Kidney capillary endothelial cell (primary cell): ENCODE measurements around the gene PCGF1.
"Not testable (repeated sequence)": the region's sequence is repeated elsewhere in the genome, so short reads cannot be mapped to it uniquely, and the experiment has no call there.

Experiments used
- DNase-seq: peaks from one replicate; pipeline ENCODE4 v3.0.0-alpha.2; 2018; ENCODE audit warnings: low spot score

PCGF1 gene

DNA sequence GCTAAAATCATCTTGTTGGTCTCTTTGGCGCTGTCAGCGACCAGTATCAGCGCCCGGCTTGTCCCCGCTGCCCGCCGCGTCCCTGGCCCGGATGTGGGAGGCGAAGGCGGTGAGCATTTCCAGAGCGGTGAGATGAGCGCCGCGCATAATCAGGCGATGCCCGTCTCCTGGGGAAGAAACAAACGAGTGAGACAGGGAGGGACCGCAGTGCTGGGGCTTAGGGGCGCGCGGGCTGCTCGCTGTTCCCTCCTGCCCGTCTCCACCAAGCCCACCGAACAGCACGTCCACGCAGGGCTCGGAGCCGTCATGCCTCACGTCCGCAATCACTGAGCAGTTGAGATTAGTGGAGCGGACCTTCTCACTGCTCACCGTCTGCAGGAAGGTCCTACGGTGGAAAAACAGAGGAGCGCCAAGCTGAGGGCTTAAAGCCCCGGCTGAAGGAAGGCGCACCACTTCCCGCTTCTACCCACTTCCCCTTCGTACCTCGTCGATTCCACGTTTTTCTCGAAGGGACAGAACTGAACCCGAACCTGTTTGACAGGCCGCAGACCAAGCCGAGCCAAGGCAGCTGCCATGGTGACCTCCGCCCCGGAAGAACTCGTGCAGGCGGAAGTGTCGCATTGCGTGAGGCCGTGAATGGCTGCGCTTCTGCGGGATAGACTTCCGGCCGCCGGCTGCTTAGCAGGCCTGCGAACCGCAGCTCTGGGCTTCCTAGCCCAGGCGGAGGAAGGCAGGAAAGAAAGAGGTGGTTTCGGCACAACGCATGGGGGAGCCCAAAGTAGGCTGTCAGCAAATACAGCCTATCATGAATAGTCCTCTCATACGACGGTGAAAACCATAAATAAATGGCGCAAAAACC lies 35.2 kb downstream of the PCGF1 start, which contains the start of gene MRPL53:
Gene MRPL53 (minus strand): TSS at position 595 of the 859 bp plus-strand sequence. CDS start 20 bp downstream, at position 575.
- peak; percentile 91 for DNase-seq

- DNase-seq: no peak
These were observed 36.0 kb downstream of the PCGF1 start for GRCh38 chr2:74471332-74472065.

DNA sequence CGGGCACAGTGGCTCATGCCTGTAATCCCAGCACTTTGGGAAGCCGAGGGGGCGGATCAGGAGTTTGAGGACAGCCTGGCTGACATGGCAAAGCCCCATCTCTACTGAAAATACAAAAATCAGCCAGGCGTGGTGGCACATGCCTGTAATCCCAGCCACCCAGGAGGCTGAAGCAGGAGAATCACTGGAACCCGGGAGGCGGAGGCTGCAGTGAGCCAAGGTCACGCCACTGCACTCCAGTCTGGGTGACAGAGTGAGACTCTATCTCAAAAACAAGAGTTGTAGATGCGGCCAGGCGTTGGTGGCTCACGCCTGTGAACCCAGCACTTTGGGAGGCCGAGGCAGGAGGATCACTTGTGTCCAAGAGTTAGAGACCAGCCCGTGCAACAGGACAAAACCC lies 36.8 kb downstream of the PCGF1 start:
- DNase-seq: not testable (repeated sequence)

DNA sequence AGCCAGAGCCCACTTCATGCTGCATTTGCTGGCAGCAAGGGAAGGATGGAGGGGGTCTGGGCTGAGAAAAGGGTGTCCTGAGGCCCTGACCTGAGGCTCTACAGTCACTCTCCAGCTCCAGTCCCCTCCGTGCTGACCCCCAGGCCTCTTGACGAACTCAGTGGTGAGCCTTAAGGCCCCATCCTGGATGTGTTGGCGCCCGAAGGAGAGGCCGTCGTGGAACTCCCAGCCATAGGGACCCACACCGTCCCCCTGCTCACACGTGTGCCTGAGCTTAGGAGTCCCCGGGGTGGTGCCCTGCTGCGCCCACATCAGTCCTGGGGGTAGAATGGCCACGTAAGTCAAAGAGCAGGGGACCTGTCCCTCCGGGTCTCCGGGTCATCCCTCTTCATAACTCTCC lies 43.1 kb downstream of the PCGF1 start:
- no peak for DNase-seq

- no peak for DNase-seq
These were observed 44.7 kb downstream of the PCGF1 start for GRCh38 chr2:74462786-74463105.

DNA sequence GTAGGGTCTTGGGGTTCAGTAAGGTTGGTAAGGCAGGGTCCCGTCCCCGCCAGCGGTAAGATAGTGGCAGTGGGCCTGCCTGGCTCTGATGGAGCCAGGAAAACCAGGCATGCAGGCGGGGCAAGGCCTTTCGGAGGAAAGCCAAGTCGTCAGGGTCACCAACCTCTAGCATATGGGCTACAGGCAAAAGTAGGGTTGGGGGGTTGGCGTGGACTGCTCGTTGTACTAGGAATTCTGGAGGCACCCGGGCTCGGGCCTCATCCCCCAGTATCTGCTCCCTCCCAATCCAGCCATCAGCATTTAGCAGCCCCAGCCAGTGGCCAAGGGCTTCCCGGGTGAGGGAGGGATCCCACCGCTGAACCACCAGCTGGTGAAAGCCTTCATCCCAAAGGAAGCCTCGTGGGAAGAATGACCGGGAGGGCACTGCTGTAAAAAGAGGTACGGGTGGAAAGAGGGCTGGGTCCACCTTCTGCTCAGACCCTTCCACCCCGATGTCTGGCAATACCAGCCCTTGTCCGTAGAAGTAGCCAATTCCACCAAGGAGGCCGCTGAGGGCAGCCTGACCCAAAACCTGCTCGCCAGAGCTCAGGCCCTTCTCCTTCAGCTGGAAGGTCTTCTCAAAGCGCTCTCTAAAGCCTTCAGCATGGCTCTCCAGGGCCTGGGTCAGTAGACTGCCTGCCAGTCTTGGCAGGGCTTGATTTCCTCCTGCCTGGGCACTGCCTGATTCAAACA lies 45.3 kb downstream of the PCGF1 start:
- no peak for DNase-seq

DNA sequence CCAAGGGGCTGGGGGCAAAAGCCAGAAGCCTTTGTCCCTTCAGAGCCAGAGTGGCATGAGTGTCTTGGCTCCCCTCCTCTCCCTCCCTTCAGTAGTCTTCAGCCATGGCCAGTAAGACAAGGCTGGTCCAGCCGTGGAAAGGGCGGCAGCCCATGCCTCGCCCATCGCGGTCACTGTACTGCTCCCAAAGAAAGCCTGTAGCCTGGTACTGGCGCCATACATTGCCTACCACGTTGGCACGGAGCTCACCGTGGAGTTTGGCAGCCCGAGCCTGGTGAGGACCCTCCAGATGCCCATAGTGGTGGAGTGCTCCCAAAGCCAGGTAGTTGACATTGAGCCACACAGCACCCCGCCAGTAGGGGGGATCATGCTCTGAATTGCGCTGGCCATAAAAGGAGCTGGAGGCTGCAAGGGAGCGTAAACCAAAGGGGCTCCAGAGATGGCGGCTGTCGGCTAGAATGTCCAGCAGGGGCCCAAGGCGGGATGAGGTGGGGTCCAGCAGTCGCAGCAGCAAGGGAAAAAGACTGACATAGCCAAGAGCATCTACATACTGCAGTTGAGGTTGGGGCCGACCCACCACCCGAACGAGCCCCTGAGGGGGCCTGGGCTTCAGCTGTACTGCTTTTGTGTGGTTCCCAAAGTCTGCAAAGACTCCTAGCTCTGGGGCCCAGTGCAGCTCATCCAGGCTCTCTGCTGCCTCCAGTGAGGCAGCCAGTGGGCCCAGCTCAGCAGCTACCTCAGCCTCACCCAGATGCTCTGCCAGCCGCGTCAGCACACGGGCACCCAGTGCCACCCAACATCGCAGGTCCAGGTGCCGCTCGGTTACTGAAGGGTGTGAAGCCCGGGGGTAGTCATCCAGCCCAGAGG lies 46.1 kb downstream of the PCGF1 start:
- DNase-seq: no peak

DNA sequence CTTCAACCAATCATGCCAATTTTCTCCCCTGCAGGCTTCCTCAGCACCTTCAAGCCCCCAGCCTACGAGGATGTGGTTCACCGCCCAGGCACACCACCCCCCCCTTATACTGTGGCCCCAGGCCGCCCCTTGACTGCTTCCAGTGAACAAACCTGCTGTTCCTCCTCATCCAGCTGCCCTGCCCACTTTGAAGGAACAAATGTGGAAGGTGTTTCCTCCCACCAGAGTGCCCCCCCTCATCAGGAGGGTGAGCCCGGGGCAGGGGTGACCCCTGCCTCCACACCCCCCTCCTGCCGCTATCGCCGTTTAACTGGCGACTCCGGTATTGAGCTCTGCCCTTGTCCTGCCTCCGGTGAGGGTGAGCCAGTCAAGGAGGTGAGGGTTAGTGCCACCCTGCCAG lies 47.3 kb downstream of the PCGF1 start:
- DNase-seq: not testable (repeated sequence)

DNA sequence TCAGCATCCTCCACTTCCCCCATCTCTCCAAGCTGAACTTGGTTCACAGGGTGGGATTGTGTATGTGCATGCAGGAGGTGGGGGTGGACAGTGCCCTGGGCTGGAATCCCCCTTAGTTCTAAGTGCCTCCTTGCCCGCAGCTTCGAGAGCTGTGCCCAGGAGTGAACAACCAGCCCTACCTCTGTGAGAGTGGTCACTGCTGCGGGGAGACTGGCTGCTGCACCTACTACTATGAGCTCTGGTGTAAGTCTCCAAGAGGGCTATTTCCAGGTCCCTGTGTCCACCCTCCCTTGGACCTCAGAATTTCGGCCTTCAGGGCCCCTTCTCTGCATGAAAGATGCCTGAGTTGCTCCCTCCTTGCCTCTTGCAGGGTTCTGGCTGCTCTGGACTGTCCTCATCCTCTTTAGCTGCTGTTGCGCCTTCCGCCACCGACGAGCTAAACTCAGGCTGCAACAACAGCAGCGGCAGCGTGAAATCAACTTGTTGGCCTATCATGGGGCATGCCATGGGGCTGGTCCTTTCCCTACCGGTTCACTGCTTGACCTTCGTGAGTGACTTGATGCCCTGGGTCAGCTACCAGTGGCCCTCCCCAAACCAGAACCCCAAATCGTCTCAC lies 47.9 kb downstream of the PCGF1 start:
- not testable (repeated sequence) for DNase-seq

- DNase-seq: no peak
These were observed 48.5 kb downstream of the PCGF1 start for GRCh38 chr2:74458938-74459363.

DNA sequence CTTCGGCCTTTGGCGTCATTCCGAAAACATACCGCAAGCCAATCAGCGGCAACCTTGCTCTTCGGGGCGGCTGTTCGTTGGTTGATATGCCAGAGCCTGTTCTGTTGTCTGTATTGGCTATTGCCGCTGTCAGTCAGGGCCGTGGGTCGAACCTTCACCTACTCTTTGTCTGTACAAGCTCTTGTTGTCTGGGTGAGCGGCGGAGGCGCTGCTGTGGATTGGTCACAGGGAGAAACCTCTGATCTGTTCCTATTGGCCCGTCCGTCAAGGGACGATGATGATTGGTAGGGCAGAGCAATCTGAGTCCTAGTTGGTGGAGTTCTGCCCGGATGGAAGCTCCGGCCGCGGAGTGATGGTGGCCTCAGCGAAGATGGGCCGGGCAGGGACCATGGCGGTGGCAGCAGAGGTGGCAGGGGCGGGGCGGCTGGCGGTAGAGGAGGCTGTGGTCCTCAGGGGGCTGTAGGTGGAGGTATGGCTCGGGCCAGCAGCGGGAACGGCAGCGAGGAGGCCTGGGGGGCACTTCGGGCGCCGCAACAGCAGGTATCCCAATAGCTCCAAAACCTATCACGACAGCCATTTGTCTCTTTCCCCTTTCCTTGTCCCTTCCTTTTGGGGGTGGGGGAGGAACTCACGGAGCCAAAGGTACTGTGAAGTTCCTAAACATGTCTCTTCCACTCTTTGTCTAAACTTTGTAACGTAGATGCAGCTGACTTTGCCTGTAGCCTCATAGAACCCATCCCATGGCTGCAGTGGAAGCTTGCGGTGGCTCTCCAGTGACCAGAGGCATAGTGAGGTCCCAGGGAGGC lies 49.2 kb downstream of the PCGF1 start, which contains the start of gene WBP1:
Gene WBP1 (plus strand): TSS at position 307 of the 806 bp plus-strand sequence. CDS start 165 bp downstream, at position 472.
- DNase-seq: peak; percentile 100

DNA sequence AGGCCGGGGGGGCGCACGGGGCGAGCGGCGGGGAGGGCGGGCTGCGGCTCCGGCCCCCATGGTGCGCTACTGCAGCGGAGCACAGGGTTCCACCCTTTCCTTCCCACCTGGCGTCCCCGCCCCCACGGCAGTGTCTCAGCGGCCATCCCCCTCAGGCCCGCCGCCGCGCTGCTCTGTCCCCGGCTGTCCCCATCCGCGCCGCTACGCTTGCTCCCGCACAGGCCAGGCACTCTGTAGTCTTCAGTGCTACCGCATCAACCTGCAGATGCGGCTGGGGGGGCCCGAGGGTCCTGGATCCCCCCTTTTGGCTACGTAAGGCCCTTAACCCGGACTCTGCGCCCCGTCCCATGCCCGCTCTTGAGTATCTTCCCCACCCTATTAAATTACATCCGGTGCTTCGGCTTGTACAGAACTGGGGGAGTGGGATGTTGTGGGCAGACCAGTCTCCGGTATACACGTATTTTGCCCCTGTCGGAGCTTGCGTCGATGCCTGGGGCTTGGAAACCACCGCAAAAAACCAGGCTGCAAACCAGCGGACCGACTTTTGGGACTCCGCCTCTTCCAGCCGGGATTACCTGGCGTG lies 49.9 kb downstream of the PCGF1 start:
- DNase-seq: no peak

DNA sequence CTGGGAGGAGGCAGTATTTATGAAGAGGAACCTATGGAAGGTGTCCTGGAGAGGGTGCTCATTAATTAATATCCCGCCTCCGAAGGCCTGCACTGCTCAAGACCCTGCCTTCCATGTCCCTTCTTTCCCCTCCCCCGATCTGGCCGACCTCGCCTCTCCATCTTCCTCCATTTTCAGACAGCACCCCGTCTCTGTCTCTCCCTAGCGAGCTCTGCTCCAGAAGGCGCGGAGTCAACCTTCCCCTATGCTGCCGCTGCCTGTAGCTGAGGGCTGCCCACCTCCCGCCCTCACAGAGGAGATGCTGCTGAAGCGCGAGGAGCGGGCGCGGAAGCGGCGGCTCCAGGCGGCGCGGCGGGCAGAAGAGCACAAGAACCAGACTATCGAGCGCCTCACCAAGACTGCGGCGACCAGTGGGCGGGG lies 50.4 kb downstream of the PCGF1 start:
- no peak for DNase-seq
